22Rv1 (cell line): Measurements from ENCODE around the gene MRAS.

Experiments
- ZFX ChIP-seq: fragments of 450-650 bp; IDR thresholded peaks from 2 replicates; pipeline ENCODE4 v1.6.1; 2017; ENCODE audit warnings: antibody characterized with exemption, borderline replicate concordance
- TF ChIP-seq, protein P1 (sequence below): fragments of 450-650 bp; IDR thresholded peaks from 2 replicates; pipeline ENCODE4 v1.5.1; 2017; ENCODE audit warnings: mild to moderate bottlenecking

DNA sequence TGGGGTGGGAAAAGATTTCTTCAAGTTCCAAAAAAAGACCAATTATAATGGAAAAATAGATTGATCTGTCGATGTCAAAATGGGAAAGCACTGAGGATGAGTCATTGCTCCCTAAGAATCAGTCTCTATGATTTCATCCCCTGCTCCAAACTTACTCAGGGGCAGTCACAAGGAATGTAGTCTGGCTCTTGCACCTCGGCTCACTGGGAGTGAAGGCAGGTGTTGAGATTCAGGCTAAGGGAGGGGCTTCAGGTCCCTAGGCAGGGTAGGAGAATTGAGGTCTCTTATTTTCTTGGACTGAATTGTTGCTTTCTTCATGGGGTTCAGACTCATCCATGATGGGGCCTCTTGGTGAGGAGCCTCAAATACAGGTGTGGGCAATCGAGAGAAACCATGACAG lies 100.3 kb downstream of the MRAS start:
- TF ChIP-seq, protein P1, sequence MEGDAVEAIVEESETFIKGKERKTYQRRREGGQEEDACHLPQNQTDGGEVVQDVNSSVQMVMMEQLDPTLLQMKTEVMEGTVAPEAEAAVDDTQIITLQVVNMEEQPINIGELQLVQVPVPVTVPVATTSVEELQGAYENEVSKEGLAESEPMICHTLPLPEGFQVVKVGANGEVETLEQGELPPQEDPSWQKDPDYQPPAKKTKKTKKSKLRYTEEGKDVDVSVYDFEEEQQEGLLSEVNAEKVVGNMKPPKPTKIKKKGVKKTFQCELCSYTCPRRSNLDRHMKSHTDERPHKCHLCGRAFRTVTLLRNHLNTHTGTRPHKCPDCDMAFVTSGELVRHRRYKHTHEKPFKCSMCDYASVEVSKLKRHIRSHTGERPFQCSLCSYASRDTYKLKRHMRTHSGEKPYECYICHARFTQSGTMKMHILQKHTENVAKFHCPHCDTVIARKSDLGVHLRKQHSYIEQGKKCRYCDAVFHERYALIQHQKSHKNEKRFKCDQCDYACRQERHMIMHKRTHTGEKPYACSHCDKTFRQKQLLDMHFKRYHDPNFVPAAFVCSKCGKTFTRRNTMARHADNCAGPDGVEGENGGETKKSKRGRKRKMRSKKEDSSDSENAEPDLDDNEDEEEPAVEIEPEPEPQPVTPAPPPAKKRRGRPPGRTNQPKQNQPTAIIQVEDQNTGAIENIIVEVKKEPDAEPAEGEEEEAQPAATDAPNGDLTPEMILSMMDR = no peak
- TF ChIP-seq ZFX = no peak
